Astrocyte of the spinal cord (primary cell): ENCODE results near the gene CLASP1.
A peak's percentile ranks its signal among the peaks of the same experiment; 100 is the strongest.

Experiments used
- DNase-seq: peaks from one replicate; pipeline ENCODE4 v3.0.0; 2011; ENCODE audit warnings: low read depth, low spot score
- H3K4me3 ChIP-seq: 2 replicates; pipeline ENCODE4 v1.5.1; 2011; ENCODE audit warnings: low read depth, mild to moderate bottlenecking, low read length, moderate library complexity
- in situ Hi-C: cut with HindIII; loops from 2 replicates; pipeline ENCODE4 v1.10.0; 2017; ENCODE audit warnings: low sequenced_read_pairs
- TF ChIP-seq, protein P1 (sequence below): IDR thresholded peaks from 2 replicates; pipeline ENCODE4 v1.5.1; 2012; ENCODE audit warnings: low read depth, mild to moderate bottlenecking, low read length, inconsistent platforms

Gene CLASP1

DNA sequence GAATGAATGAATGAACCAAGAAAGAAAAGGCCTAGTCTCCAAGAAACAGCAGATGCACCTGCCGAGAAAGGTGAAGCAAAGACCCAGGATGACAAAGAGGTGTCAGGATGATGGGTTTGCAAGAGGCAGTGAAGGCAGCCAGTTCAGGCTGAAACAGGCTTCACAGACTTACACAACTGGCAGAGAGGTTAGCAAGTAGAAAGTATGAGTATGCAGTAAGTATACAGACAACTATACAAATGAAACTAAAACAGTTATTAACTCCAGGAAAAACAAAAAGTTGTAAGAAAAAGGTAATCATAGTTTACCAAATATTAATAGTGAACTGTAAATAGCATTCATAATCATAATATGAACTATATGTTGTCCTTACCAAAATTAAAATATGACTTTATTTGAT is 138.4 kb downstream of the CLASP1 start:
- TF ChIP-seq, protein P1, sequence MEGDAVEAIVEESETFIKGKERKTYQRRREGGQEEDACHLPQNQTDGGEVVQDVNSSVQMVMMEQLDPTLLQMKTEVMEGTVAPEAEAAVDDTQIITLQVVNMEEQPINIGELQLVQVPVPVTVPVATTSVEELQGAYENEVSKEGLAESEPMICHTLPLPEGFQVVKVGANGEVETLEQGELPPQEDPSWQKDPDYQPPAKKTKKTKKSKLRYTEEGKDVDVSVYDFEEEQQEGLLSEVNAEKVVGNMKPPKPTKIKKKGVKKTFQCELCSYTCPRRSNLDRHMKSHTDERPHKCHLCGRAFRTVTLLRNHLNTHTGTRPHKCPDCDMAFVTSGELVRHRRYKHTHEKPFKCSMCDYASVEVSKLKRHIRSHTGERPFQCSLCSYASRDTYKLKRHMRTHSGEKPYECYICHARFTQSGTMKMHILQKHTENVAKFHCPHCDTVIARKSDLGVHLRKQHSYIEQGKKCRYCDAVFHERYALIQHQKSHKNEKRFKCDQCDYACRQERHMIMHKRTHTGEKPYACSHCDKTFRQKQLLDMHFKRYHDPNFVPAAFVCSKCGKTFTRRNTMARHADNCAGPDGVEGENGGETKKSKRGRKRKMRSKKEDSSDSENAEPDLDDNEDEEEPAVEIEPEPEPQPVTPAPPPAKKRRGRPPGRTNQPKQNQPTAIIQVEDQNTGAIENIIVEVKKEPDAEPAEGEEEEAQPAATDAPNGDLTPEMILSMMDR = no peak

DNA sequence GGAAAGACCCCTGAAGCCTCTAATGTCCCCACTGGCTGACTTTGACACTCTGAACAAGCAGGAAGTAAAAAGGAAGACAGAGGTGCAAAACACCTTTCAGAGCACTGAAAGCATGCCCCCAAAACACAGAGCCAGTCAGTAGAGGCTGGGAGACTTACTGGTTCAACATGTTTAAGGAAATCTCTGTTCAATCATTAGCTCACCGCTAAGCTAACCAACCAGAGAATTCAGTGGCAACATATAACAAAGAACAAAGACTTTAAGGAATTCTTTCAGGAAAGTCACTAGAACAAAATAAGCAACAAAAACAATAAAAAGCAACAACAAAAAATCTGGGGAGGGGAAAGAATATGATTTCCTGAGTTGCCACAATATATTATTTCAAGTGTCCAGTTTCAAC is 142.6 kb downstream of the CLASP1 start:
- H3K4me3 ChIP-seq = no peak overlapping the region
- TF ChIP-seq, protein P1 = no peak
- no peak for DNase-seq
- in situ Hi-C loops = no loop called here

More for the DNA sequence above, 138.4 kb downstream of the CLASP1 start:
- no peak for DNase-seq
- no peak overlapping the region for H3K4me3 ChIP-seq
- in situ Hi-C loops = no loop called here

DNA sequence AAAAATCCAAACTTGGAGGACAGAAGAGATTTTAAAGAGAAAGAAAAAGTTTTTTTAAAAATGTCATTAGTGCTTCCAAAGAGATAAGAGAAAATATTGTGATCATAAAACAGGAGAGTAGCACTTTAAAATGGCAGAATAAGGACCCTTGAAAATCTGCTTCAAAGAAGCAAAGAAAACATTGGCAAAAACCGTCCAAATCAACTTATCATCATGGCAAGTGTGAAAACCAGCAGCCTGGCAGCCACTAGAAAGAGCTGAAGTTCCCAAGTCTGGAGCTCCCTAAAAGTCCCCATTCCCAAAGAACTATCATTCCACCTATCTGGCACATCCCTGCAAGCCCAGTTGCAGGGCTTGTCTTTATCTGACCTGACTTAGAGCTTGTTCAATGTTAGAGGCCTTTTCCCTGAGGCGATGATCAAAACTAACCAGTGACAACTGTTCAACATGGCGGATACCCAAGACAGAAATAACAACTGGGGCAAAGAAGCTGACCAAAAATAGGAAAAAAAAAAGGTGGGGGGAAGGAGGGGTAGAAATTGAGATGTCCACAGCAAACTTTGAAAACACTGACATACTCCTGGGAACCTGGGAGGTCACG is 143.2 kb downstream of the CLASP1 start:
- TF ChIP-seq, protein P1 = no peak
- no peak overlapping the region for H3K4me3 ChIP-seq
- no peak for DNase-seq
- in situ Hi-C loops = no loop called here

DNA sequence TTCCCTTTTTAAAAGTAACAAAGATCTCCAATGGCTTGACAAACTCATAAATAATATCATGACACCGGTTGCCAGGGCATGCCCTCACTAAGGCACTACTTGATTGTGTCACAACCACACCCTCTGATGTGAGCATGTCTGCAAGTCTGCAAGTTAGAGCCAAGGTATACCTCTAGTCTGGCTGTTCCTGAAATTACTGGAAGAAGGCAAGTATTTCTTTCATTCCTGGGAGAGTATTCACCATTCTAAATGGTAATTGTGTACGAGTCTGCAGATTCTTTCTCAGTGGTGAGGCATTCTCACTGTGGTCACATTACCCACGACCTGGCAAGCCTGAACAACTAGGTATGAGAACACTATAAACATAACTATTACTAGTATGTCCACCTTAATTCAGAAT is 144.3 kb downstream of the CLASP1 start:
- H3K4me3 ChIP-seq = no peak overlapping the region
- DNase-seq = peak; percentile 95
- TF ChIP-seq, protein P1 = no peak
- in situ Hi-C loops = no loop called here

- H3K4me3 ChIP-seq = no peak overlapping the region
- TF ChIP-seq, protein P1 = no peak
- no peak for DNase-seq
- in situ Hi-C loops = no loop called here
These were observed 144.9 kb downstream of the CLASP1 start for GRCh38 chr2:121504316-121504715.

- H3K4me3 ChIP-seq = no peak overlapping the region
- peak; percentile 46 for DNase-seq
- in situ Hi-C loops = no loop called here
- TF ChIP-seq, protein P1 = no peak
These were observed 146.5 kb downstream of the CLASP1 start for GRCh38 chr2:121502781-121503180.
